Measurements from ENCODE around the gene SYNDIG1L. TPM values are rescaled to one million over a fixed set of nuclear protein-coding genes. Genes with fewer than 3 reads are reported as not detected.

The SYNDIG1L gene
- total and polyA plus RNA-seq, 2 donors (not counting 3 experiments of a cell fraction or from before 2014, with no cell fraction given) = not detected

- DNase-seq (ENCODE audit: low read depth, low spot score) (no peak), FAIRE-seq (no peak)
- Histone ChIP-seq H3K27ac (ENCODE audit: insufficient read depth, low read depth, low read length) (no peak overlapping the region), H3K4me2 (ENCODE audit: insufficient read depth, low read length) (no peak overlapping the region), H4K20me1 (replicated peaks; ENCODE audit: control insufficient read depth, extremely low read depth, insufficient read depth, low read length) (no peaks in the 10 kb centered on the region), H3K27me3 (ENCODE audit: control insufficient read depth in 2 of 2, insufficient read depth in 2 of 2, low read length in 2 of 2) (peaks cover 0 to under 1% of the 10 kb centered on the region in 2 experiments), H3K9me1 (replicated peaks; ENCODE audit: control insufficient read depth, extremely low read depth, insufficient read depth, low read length) (no peaks in the 10 kb centered on the region), H3K4me1 (ENCODE audit: control insufficient read depth, extremely low read depth, insufficient read depth, low read length) (peaks cover 8% of the 10 kb centered on the region), H3K9me3 (replicated peaks; ENCODE audit: control insufficient read depth, insufficient read depth, low read length) (no peaks in the 10 kb centered on the region), H3K36me3 (ENCODE audit: control insufficient read depth in 2 of 2, extremely low read depth in 1 of 2, insufficient read depth in 2 of 2, low read length in 2 of 2) (no peaks in the 10 kb centered on the region), H3K9ac (replicated peaks; ENCODE audit: extremely low read depth, insufficient read depth, low read length) (no peak overlapping the region), H3K4me3 (replicated peaks in 1 of 3; ENCODE audit: insufficient read depth in 1 of 3, low read depth in 1 of 3, low read length in 3 of 3) (no peak overlapping the region), H3K79me2 (ENCODE audit: control insufficient read depth, insufficient read depth, low read length) (no peaks in the 10 kb centered on the region), H2AFZ (ENCODE audit: low read depth, low read length) (no peak overlapping the region)
- CTCF ChIA-PET = interaction anchor here (1.2 to 5.5 kb wide), 3 partner anchors 18 to 181 kb away, joined by 3 to 43 read pairs (median 3); partner anchors contain the start of gene NPC2
- POLR2A ChIA-PET = no interaction called here
- dilution Hi-C loops (cut with MboI; ENCODE audit: extremely low pct_ligation_motif_present, low sequenced_read_pairs) = no loop called here
- BruUV-seq (replicated peaks) = no TSS peak
- intact Hi-C loops (cut with micrococcal nuclease) = loop anchor here (1.0 to 5.0 kb wide), 2 partner anchors 19 to 282 kb away; no protein-coding TSS in a partner anchor
- TF ChIP-seq EZH2 (IDR thresholded peaks at IDR 0.05; ENCODE audit: borderline replicate concordance, low read depth, low read length, severe bottlenecking) (no peak), GATA2 (IDR thresholded peaks at IDR 0.05; ENCODE audit: insufficient read depth, insufficient read length, low read depth, low read length) (no peak)
Observed at GRCh38 chr14:74459976-74460375, 34.0 kb upstream of the SYNDIG1L start.

GRCh38 chr14:74459289-74459946 is 33.4 kb upstream of the SYNDIG1L start:
- H2AFZ ChIP-seq (ENCODE audit: low read depth, low read length) = no peak overlapping the region
- H4K20me1 ChIP-seq (replicated peaks; ENCODE audit: control insufficient read depth, extremely low read depth, insufficient read depth, low read length) = no peaks in the 10 kb centered on the region
- no peaks in the 10 kb centered on the region for H3K27me3 ChIP-seq (ENCODE audit: control insufficient read depth in 2 of 2, insufficient read depth in 2 of 2, low read length in 2 of 2)
- H3K9me3 ChIP-seq (replicated peaks; ENCODE audit: control insufficient read depth, insufficient read depth, low read length) = no peaks in the 10 kb centered on the region
- H3K36me3 ChIP-seq (ENCODE audit: control insufficient read depth in 2 of 2, extremely low read depth in 1 of 2, insufficient read depth in 2 of 2, low read length in 2 of 2) = no peaks in the 10 kb centered on the region
- no peak overlapping the region for H3K9ac ChIP-seq (replicated peaks; ENCODE audit: extremely low read depth, insufficient read depth, low read length)
- no peaks in the 10 kb centered on the region for H3K9me1 ChIP-seq (replicated peaks; ENCODE audit: control insufficient read depth, extremely low read depth, insufficient read depth, low read length)
- H3K4me3 ChIP-seq (replicated peaks in 1 of 3; ENCODE audit: insufficient read depth in 1 of 3, low read depth in 1 of 3, low read length in 3 of 3) = no peak overlapping the region
- POLR2A ChIA-PET = no interaction called here
- H3K27ac ChIP-seq (ENCODE audit: insufficient read depth, low read depth, low read length) = no peak overlapping the region
- CTCF ChIA-PET = interaction anchor here (1.2 to 5.5 kb wide), 3 partner anchors 11 to 34 kb away, joined by 3 to 43 read pairs (median 6); partner anchors contain the start of gene NPC2
- H3K4me1 ChIP-seq (ENCODE audit: control insufficient read depth, extremely low read depth, insufficient read depth, low read length) = peaks cover 8% of the 10 kb centered on the region
- TF ChIP-seq FOS (IDR thresholded peaks at IDR 0.05; ENCODE audit: borderline replicate concordance, insufficient read depth, low read length) (peak; percentile 59), JUN (IDR thresholded peaks at IDR 0.05; ENCODE audit: borderline replicate concordance, insufficient read depth, insufficient read length, low read depth) (peak; percentile 23), MAX (IDR thresholded peaks at IDR 0.05; ENCODE audit: insufficient read depth, insufficient read length) (no peak), CTCF (IDR thresholded peaks at IDR 0.05; ENCODE audit: extremely low read depth in 1 of 2, insufficient read depth in 1 of 2, low read depth in 1 of 2, low read length in 2 of 2) (peak; percentile 73 to 81), MYC (IDR thresholded peaks at IDR 0.05; ENCODE audit: low read depth, low read length) (no peak)
- dilution Hi-C loops (cut with MboI; ENCODE audit: extremely low pct_ligation_motif_present, low sequenced_read_pairs) = no loop called here
- no TSS peak for BruUV-seq (replicated peaks)
- intact Hi-C loops (cut with micrococcal nuclease) = loop anchor here (1.0 kb wide), 1 partner anchor 20 kb away; no protein-coding TSS in a partner anchor
- no peak overlapping the region for H3K4me2 ChIP-seq (ENCODE audit: insufficient read depth, low read length)
- FAIRE-seq (peak; percentile 77), DNase-seq (ENCODE audit: low read depth, low spot score) (peak; percentile 49)
- H3K79me2 ChIP-seq (ENCODE audit: control insufficient read depth, insufficient read depth, low read length) = no peaks in the 10 kb centered on the region
